ENCODE data around the gene CLDND2. TPM values are rescaled to one million over a fixed set of nuclear protein-coding genes. Genes with fewer than 3 reads are reported as not detected.

The CLDND2 gene
- total RNA-seq, 2 experiments from 2014 or later, result 1.9 TPM; not detected in 1

DNA sequence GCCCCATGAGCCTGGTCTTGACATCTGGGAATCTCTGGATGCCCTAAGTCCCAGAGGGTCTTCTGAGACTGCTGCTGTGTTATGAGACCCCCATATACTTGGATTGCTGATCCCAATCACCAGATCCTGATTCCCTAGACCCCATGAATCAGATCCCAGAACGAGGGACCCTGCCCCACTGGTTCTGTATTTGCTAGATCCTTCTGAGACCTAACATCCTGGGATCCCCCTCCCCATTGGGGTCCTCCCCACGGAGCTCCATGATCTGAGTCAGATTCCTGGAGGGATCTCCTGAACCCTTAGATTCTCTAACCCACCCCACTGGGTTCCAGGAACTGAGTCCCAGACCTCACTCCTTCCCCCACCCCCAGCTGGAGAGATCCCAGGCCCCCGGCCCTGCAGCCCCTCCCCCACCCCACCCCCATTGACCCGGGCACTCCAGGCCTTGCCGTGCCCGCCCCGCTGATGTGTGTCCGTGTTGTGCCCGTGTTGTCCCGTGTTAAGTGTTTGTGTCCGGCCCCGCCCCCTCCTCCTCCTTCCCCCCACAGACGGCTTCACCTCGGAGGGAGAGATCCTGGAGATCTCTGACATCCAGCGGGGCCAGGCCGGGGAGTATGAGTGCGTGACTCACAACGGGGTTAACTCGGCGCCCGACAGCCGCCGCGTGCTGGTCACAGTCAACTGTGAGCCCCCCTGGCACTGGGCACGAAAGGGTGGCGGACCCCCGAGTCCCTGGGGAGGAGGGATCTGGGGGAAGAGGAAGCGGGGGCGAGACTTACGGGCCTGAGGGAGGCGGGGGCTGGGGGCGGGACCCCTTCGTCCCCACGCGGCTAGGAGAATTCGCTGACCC lies 42.4 kb downstream of the CLDND2 start:
- H3K9me3 ChIP-seq (ENCODE audit: low read length), result no peaks in the 10 kb centered on the region
- H3K27ac ChIP-seq (ENCODE audit: low read depth, low read length, poor library complexity, severe bottlenecking), result no peak overlapping the region
- BruUV-seq (replicated peaks), result no TSS peak
- CTCF ChIA-PET (ENCODE audit: unreplicated experiment), result no interaction called here
- H3K4me2 ChIP-seq (ENCODE audit: low read length), result no peak overlapping the region
- H2AFZ ChIP-seq (ENCODE audit: low read length), result no peak overlapping the region
- H4K20me1 ChIP-seq (ENCODE audit: insufficient read depth, low read length), result no peaks in the 10 kb centered on the region
- TF ChIP-seq, protein P1, sequence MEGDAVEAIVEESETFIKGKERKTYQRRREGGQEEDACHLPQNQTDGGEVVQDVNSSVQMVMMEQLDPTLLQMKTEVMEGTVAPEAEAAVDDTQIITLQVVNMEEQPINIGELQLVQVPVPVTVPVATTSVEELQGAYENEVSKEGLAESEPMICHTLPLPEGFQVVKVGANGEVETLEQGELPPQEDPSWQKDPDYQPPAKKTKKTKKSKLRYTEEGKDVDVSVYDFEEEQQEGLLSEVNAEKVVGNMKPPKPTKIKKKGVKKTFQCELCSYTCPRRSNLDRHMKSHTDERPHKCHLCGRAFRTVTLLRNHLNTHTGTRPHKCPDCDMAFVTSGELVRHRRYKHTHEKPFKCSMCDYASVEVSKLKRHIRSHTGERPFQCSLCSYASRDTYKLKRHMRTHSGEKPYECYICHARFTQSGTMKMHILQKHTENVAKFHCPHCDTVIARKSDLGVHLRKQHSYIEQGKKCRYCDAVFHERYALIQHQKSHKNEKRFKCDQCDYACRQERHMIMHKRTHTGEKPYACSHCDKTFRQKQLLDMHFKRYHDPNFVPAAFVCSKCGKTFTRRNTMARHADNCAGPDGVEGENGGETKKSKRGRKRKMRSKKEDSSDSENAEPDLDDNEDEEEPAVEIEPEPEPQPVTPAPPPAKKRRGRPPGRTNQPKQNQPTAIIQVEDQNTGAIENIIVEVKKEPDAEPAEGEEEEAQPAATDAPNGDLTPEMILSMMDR (conservative IDR thresholded peaks at IDR 0.05; ENCODE audit: low read length), result no peak
- TF ChIP-seq EZH2phosphoT487 (IDR thresholded peaks at IDR 0.05; ENCODE audit: borderline replicate concordance, low read depth, low read length), result no peak
- no peaks in the 10 kb centered on the region for H3K9me2 ChIP-seq (ENCODE audit: insufficient read depth, low read length)
- no peak for DNase-seq (ENCODE audit: low spot score)
- intact Hi-C loops (cut with micrococcal nuclease; ENCODE audit: unreplicated experiment), result no loop called here
- no peak overlapping the region for H3K4me3 ChIP-seq (ENCODE audit: low read depth, low read length, poor library complexity, severe bottlenecking)
- H3K4me1 ChIP-seq (ENCODE audit: insufficient read depth, low read length, poor library complexity, severe bottlenecking), result no peaks in the 10 kb centered on the region
- POLR2A ChIA-PET, result no interaction called here
- no peaks in the 10 kb centered on the region for H3K79me2 ChIP-seq (ENCODE audit: insufficient read depth, low read depth, low read length)
- H3K36me3 ChIP-seq (ENCODE audit: insufficient read depth, low read length), result no peaks in the 10 kb centered on the region

GRCh38 chr19:51325161-51325976 lies 43.4 kb downstream of the CLDND2 start:
- ChIA-PET POLR2A (no interaction called here), CTCF (ENCODE audit: unreplicated experiment) (no interaction called here)
- Histone ChIP-seq H3K9me2 (ENCODE audit: insufficient read depth, low read length) (no peaks in the 10 kb centered on the region), H3K4me2 (ENCODE audit: low read length) (no peak overlapping the region), H3K4me3 (ENCODE audit: low read depth, low read length, poor library complexity, severe bottlenecking) (no peak overlapping the region), H4K20me1 (ENCODE audit: insufficient read depth, low read length) (no peaks in the 10 kb centered on the region), H3K79me2 (ENCODE audit: insufficient read depth, low read depth, low read length) (no peaks in the 10 kb centered on the region), H3K27ac (ENCODE audit: low read depth, low read length, poor library complexity, severe bottlenecking) (no peak overlapping the region), H3K36me3 (ENCODE audit: insufficient read depth, low read length) (no peaks in the 10 kb centered on the region), H3K9me3 (ENCODE audit: low read length) (no peaks in the 10 kb centered on the region), H3K4me1 (ENCODE audit: insufficient read depth, low read length, poor library complexity, severe bottlenecking) (no peaks in the 10 kb centered on the region), H2AFZ (ENCODE audit: low read length) (no peak overlapping the region)
- intact Hi-C loops (cut with micrococcal nuclease; ENCODE audit: unreplicated experiment), result no loop called here
- no peak for DNase-seq (ENCODE audit: low spot score)
- TF ChIP-seq, protein P1 (conservative IDR thresholded peaks at IDR 0.05; ENCODE audit: low read length), result no peak
- TF ChIP-seq EZH2phosphoT487 (IDR thresholded peaks at IDR 0.05; ENCODE audit: borderline replicate concordance, low read depth, low read length), result no peak
- no TSS peak for BruUV-seq (replicated peaks)

GRCh38 chr19:51324167-51324481 lies 44.7 kb downstream of the CLDND2 start:
- H3K9me2 ChIP-seq (ENCODE audit: insufficient read depth, low read length), result no peaks in the 10 kb centered on the region
- intact Hi-C loops (cut with micrococcal nuclease; ENCODE audit: unreplicated experiment), result no loop called here
- CTCF ChIA-PET (ENCODE audit: unreplicated experiment), result no interaction called here

More at GRCh38 chr19:51324167-51324481, 44.7 kb downstream of the CLDND2 start:
- TF ChIP-seq EZH2phosphoT487 (IDR thresholded peaks at IDR 0.05; ENCODE audit: borderline replicate concordance, low read depth, low read length), result no peak
- TF ChIP-seq, protein P1 (conservative IDR thresholded peaks at IDR 0.05; ENCODE audit: low read length), result no peak
- POLR2A ChIA-PET, result no interaction called here
- Histone ChIP-seq H3K79me2 (ENCODE audit: insufficient read depth, low read depth, low read length) (no peaks in the 10 kb centered on the region), H4K20me1 (ENCODE audit: insufficient read depth, low read length) (no peaks in the 10 kb centered on the region), H3K4me3 (ENCODE audit: low read depth, low read length, poor library complexity, severe bottlenecking) (no peak overlapping the region), H2AFZ (ENCODE audit: low read length) (no peak overlapping the region), H3K4me1 (ENCODE audit: insufficient read depth, low read length, poor library complexity, severe bottlenecking) (no peaks in the 10 kb centered on the region), H3K9me3 (ENCODE audit: low read length) (no peaks in the 10 kb centered on the region), H3K4me2 (ENCODE audit: low read length) (no peak overlapping the region), H3K27ac (ENCODE audit: low read depth, low read length, poor library complexity, severe bottlenecking) (no peak overlapping the region), H3K36me3 (ENCODE audit: insufficient read depth, low read length) (no peaks in the 10 kb centered on the region)
- no peak for DNase-seq (ENCODE audit: low spot score)
- BruUV-seq (replicated peaks), result no TSS peak
